Kidney (tissue), 22 donors: ENCODE measurements around the gene SLC37A4. TPM values are rescaled to one million over a fixed set of nuclear protein-coding genes. Genes with fewer than 3 reads are reported as not detected.

Experiments used
- DNase-seq, 5 donors: peaks; one replicate each; pipeline ENCODE4 v3.0.0-alpha.2; 2013 to 2020
- FAIRE-seq: peaks from 2 replicates; lab custom pipeline; 2012; peaks lifted over from hg19 to GRCh38; lab: Jason Lieb, UNC
- H3K27ac ChIP-seq, 2 donors: one replicate each; pipeline ENCODE4 v1.7.0; 2013; ENCODE audit warnings: low read depth in 2 of 2, low read length in 2 of 2, inconsistent platforms in 1 of 2
- H3K27me3 ChIP-seq: one replicate; pipeline ENCODE4 v1.7.1; 2013; ENCODE audit warnings: low read length, inconsistent platforms; ENCODE audit not compliant: control insufficient read depth, insufficient read depth
- H3K36me3 ChIP-seq, 3 donors: one replicate each; pipeline versions ENCODE4 v1.7.0 to v1.7.1; 2013; ENCODE audit warnings: low read length in 3 of 3, control low read depth in 1 of 3, inconsistent platforms in 1 of 3; ENCODE audit not compliant: insufficient read depth in 3 of 3, control insufficient read depth in 2 of 3
- H3K4me1 ChIP-seq, 3 donors: one replicate each; pipeline versions ENCODE4 v1.7.0 to v1.7.1; 2013; ENCODE audit warnings: low read length in 3 of 3, inconsistent platforms in 1 of 3, low read depth in 1 of 3; ENCODE audit not compliant: control insufficient read depth in 2 of 3, insufficient read depth in 2 of 3
- H3K4me3 ChIP-seq, 3 donors: one replicate each; pipeline versions ENCODE4 v1.7.0 to v1.8.1; 2013; ENCODE audit warnings: low read length in 3 of 3, control low read depth in 1 of 3, inconsistent platforms in 1 of 3
- H3K9ac ChIP-seq, 3 donors: one replicate each; pipeline versions ENCODE4 v1.7.0 to v1.7.1; 2013; ENCODE audit warnings: low read length in 3 of 3, control low read depth in 1 of 3, inconsistent platforms in 1 of 3
- H3K9me3 ChIP-seq, 3 donors: one replicate each; pipeline versions ENCODE4 v1.7.0 to v1.7.1; 2013; ENCODE audit warnings: low read length in 3 of 3, control low read depth in 1 of 3, inconsistent platforms in 1 of 3; ENCODE audit not compliant: control insufficient read depth in 2 of 3, insufficient read depth in 1 of 3
- CTCF ChIP-seq: IDR thresholded peaks from 3 replicates; pipeline ENCODE4 v1.5.1; 2012; ENCODE audit warnings: mild to moderate bottlenecking, moderate library complexity, borderline replicate concordance; ENCODE audit not compliant: insufficient read depth; ENCODE audit errors: extremely low read depth
- intact Hi-C: fragments of 100-400 bp; cut with DNase I; formaldehyde crosslinking; loops from one replicate; pipeline ENCODE4 v1.11.1; 2022
- long read RNA-seq, 10 donors: library from polyadenylated mRNA in 1 of 10; unstranded in 1 of 10; transcript quantifications; one replicate each; pipeline ENCODE4 v2.0.0 and lab custom pipeline, GENCODE V29; 2021 to 2026
- polyA plus RNA-seq: library from polyadenylated mRNA; stranded (reverse); fragments of 350-450 nt; fragmentation: Illumina TruSeq; extraction: RNeasy Lipid Tissue Mini Kit (QIAGEN cat#74804); gene quantifications from one replicate; pipeline ENCODE4 v1.2.3, GENCODE V29; 2014; ENCODE audit warnings: low read depth, low replicate concordance; ENCODE audit not compliant: insufficient read depth
- total RNA-seq: library from RNA; stranded (reverse); fragmentation: NEBNext Ultra II Directional; extraction: Animal tissue kit (Norgen Biotek cat#: 25700); gene quantifications from one replicate; pipeline ENCODE4 v1.2.1, GENCODE V29; 2021
- donor health status: control.
- donor health status: control.
- donor health status: control.
- donor health status: control.
- donor health status: control.
- donor health status: DM: yes; HTN: yes; CAD: no.
- donor health status: Normal renal cell carcinoma (clear cell type).

Gene SLC37A4
- total RNA-seq, result 49.5 TPM
- 115 TPM for polyA plus RNA-seq
- long read RNA-seq, donor 1, partial matches to known transcripts, result 15 of 22 reads
- long read RNA-seq, donor 1, other reads (novel, unspliced or antisense), result 0 of 22 reads
- long read RNA-seq, donor 2, transcript SLC37A4-210 (9 exons, 2,040 nt), result major isoform, 9 of 54 reads
- long read RNA-seq, donor 2, partial matches to known transcripts, result 41 of 54 reads
- long read RNA-seq, donor 2, other reads (novel, unspliced or antisense), result 0 of 54 reads
- long read RNA-seq, donor 3, transcript SLC37A4-210 (9 exons, 2,040 nt), result major isoform, 9 of 62 reads
- long read RNA-seq, donor 3, partial matches to known transcripts, result 52 of 62 reads
- long read RNA-seq, donor 3, other reads (novel, unspliced or antisense), result 0 of 62 reads
- long read RNA-seq, donor 4, partial matches to known transcripts, result 23 of 28 reads
- long read RNA-seq, donor 4, other reads (novel, unspliced or antisense), result 0 of 28 reads
- long read RNA-seq, donor 5, result 0 reads
- long read RNA-seq, donor 6, transcript SLC37A4-210 (9 exons, 2,040 nt), result major isoform, 5 of 38 reads
- long read RNA-seq, donor 6, partial matches to known transcripts, result 28 of 38 reads
- long read RNA-seq, donor 6, other reads (novel, unspliced or antisense), result 0 of 38 reads
- long read RNA-seq, donor 7, full-length matches to known transcripts, result 20 of 69 reads
- long read RNA-seq, donor 7, partial matches to known transcripts, result 27 of 69 reads
- long read RNA-seq, donor 7, other reads (novel, unspliced or antisense), result 22 of 69 reads
- long read RNA-seq, donor 8, transcript SLC37A4-210 (9 exons, 2,040 nt), result major isoform, 10 of 22 reads
- long read RNA-seq, donor 8, partial matches to known transcripts, result 11 of 22 reads
- long read RNA-seq, donor 8, other reads (novel, unspliced or antisense), result 0 of 22 reads
- long read RNA-seq, donor 9, partial matches to known transcripts, result 6 of 10 reads
- long read RNA-seq, donor 9, other reads (novel, unspliced or antisense), result 0 of 10 reads
- long read RNA-seq, donor 10, transcript SLC37A4-208 (6 exons, 2,626 nt), result major isoform, 6 of 32 reads
- long read RNA-seq, donor 10, partial matches to known transcripts, result 23 of 32 reads
- long read RNA-seq, donor 10, other reads (novel, unspliced or antisense), result 0 of 32 reads

DNA sequence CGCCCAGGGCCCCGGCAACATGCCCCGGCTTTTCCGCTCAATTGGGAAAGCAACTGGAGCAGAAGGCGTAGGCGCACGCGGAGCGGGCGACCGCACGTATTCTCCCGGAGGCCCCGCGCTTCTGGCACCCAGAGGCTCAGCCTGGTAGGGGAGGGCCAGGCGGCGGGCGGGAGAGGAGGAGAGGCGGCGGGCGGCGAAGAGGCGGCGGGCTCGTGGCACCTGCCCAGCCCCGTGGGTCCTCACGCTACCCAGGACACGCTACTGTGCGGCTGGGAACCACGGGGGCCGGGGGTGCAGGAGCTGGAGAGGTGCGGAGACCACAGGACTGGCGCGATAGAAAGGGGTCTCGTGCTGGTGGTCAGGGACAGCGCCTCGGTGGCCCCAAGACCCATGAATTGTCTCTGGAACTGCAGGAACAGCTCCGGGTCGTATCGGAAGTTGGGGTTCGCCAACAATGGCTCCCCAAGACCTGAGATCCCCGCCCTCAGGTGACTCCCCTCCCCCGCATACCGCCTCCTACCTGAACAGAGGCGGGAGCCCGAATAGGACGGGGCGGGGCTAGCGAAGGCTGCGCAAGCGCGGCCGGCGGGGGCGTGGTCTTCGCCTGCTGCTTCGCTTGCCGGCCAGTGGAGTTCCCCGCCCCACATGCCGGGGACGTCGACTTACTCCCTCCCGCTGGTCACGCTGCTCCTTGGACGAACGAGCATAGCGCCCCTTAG lies at the start of gene SLC37A4:
SLC37A4 (minus strand) TSS at position 549 of the 719 bp plus-strand sequence.
- FAIRE-seq (peak; percentile 47), DNase-seq (peak; percentile 98 to 99 (median 99))

GRCh38 chr11:119078675-119079420 lies 48.2 kb upstream of the SLC37A4 start:
- intact Hi-C loops, result no loop called here
- Histone ChIP-seq H3K36me3 (peaks cover 2 to 59% (median 43%) of the 10 kb centered on the region in 3 donors), H3K9ac (no peak overlapping the region), H3K4me3 (no peak overlapping the region), H3K9me3 (no peaks in the 10 kb centered on the region), H3K4me1 (no peaks in the 10 kb centered on the region), H3K27me3 (no peaks in the 10 kb centered on the region), H3K27ac (no peak overlapping the region)
- DNase-seq, result peak in 1 of 5 donors; percentile 65
- FAIRE-seq, result no peak
- TF ChIP-seq CTCF, result no peak

More for the DNA sequence above, at the start of gene SLC37A4:
- H3K36me3 ChIP-seq, result peaks cover 0 to 17% (median 12%) of the 10 kb centered on the region in 3 donors
- peak within 1 kb of the TSS; percentile 94 to 95 for H3K27ac ChIP-seq
- H3K4me3 ChIP-seq, result peak within 1 kb of the TSS; percentile 77 to 91 (median 84)
- H3K9me3 ChIP-seq, result no peaks in the 10 kb centered on the region
- H3K27me3 ChIP-seq, result no peaks in the 10 kb centered on the region
- intact Hi-C loops, result no loop called here
- peak; percentile 91 for TF ChIP-seq CTCF
- peaks cover 5 to 26% (median 20%) of the 10 kb centered on the region in 3 donors for H3K4me1 ChIP-seq
- peak within 1 kb of the TSS; percentile 40 to 89 (median 61) for H3K9ac ChIP-seq

DNA sequence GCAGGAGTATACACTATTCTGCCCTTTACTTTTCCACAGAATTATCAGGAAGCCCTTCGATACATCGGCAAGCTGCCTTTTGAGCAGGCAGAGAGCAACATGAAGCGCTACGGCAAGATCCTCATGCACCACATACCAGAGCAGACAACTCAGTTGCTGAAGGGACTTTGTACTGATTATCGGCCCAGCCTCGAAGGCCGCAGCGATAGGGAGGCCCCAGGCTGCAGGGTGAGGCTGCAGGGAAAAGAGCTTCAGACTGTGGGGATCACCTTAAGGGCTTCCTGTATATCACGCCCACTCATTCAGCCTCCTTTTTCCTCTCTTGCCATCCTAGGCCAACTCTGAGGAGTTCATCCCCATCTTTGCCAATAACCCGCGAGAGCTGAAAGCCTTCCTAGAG lies 47.2 kb upstream of the SLC37A4 start:
- peaks cover 2 to 69% (median 53%) of the 10 kb centered on the region in 3 donors for H3K36me3 ChIP-seq
- FAIRE-seq (no peak), DNase-seq (peak in 1 of 5 donors; percentile 14)
- TF ChIP-seq CTCF, result no peak
- intact Hi-C loops, result no loop called here
- no peaks in the 10 kb centered on the region for H3K4me1 ChIP-seq
- H3K27me3 ChIP-seq, result no peaks in the 10 kb centered on the region
- no peaks in the 10 kb centered on the region for H3K9me3 ChIP-seq
- H3K27ac ChIP-seq, result no peak overlapping the region
- H3K4me3 ChIP-seq, result no peak overlapping the region
- H3K9ac ChIP-seq, result no peak overlapping the region
